Ramos (cell line): ENCODE data around the gene PHF19.

Experiments used
- in situ Hi-C: fragments of 300-500 bp; cut with MboI; formaldehyde crosslinking; loops from one replicate; pipeline ENCODE4 v1.14.3; 2022; ENCODE audit warnings: low sequenced_read_pairs; ENCODE audit not compliant: unreplicated experiment

PHF19 gene

GRCh38 chr9:120875954-120876841, 790 bp downstream of the PHF19 start:
- in situ Hi-C loops = loop anchor here (10.0 to 25.0 kb wide), 2 partner anchors 199 to 1061 kb away; partner anchors contain the start of gene CNTRL

- in situ Hi-C loops = loop anchor here (10.0 to 25.0 kb wide), 2 partner anchors 199 to 1062 kb away; partner anchors contain the start of gene CNTRL
Measured at GRCh38 chr9:120875643-120875953, 1.4 kb downstream of the PHF19 start.

- in situ Hi-C loops = loop anchor here (10.0 to 25.0 kb wide), 2 partner anchors 200 to 1062 kb away; partner anchors contain the start of gene CNTRL
Measured at GRCh38 chr9:120875195-120875565, 1.8 kb downstream of the PHF19 start.

- in situ Hi-C loops = loop anchor here (5.0 to 25.0 kb wide), 3 partner anchors 63 to 1063 kb away; partner anchors contain the start of gene CNTRL
Measured at GRCh38 chr9:120874226-120875194, 2.5 kb downstream of the PHF19 start.

- in situ Hi-C loops = loop anchor here (5.0 to 10.0 kb wide), 2 partner anchors 64 to 201 kb away; partner anchors contain the start of gene CNTRL
Measured at GRCh38 chr9:120873512-120873911, 3.5 kb downstream of the PHF19 start.

GRCh38 chr9:120872791-120873502, 4.0 kb downstream of the PHF19 start:
- in situ Hi-C loops = loop anchor here (5.0 to 10.0 kb wide), 2 partner anchors 64 to 202 kb away; partner anchors contain the start of gene CNTRL

GRCh38 chr9:120870206-120870605, 6.8 kb downstream of the PHF19 start:
- in situ Hi-C loops = loop anchor here (5.0 to 10.0 kb wide), 2 partner anchors 67 to 205 kb away; partner anchors contain the start of gene CNTRL

GRCh38 chr9:120869726-120870125, 7.3 kb downstream of the PHF19 start:
- in situ Hi-C loops = loop anchor here (5.0 to 10.0 kb wide), 2 partner anchors 68 to 205 kb away; partner anchors contain the start of gene CNTRL

GRCh38 chr9:120869360-120869687, 7.7 kb downstream of the PHF19 start:
- in situ Hi-C loops = no loop called here

GRCh38 chr9:120868676-120869359, 8.2 kb downstream of the PHF19 start:
- in situ Hi-C loops = no loop called here

- in situ Hi-C loops = no loop called here
Measured at GRCh38 chr9:120868339-120868675, 8.7 kb downstream of the PHF19 start.

- in situ Hi-C loops = no loop called here
Measured at GRCh38 chr9:120867676-120868338, 9.2 kb downstream of the PHF19 start.

- in situ Hi-C loops = no loop called here
Measured at GRCh38 chr9:120866651-120867050, 10.3 kb downstream of the PHF19 start.

- in situ Hi-C loops = no loop called here
Measured at GRCh38 chr9:120865809-120866208, 11.2 kb downstream of the PHF19 start.

GRCh38 chr9:120865176-120865575, 11.8 kb downstream of the PHF19 start:
- in situ Hi-C loops = no loop called here

- in situ Hi-C loops = no loop called here
Measured at GRCh38 chr9:120864719-120865118, 12.3 kb downstream of the PHF19 start.

GRCh38 chr9:120863833-120864232, 13.2 kb downstream of the PHF19 start:
- in situ Hi-C loops = no loop called here

GRCh38 chr9:120862452-120862851, 14.5 kb downstream of the PHF19 start:
- in situ Hi-C loops = no loop called here

- in situ Hi-C loops = no loop called here
Measured at GRCh38 chr9:120861935-120862334, 15.1 kb downstream of the PHF19 start.
